ENCODE results near the gene GPN2.
"Not testable (repeated sequence)": the region's sequence is repeated elsewhere in the genome, so short reads cannot be mapped to it uniquely, and the experiment has no call there.

Gene GPN2

GRCh38 chr1:26879793-26880192 is 10.3 kb downstream of the GPN2 start:
- DNase-seq (ENCODE audit: insufficient read length, low spot score): no peak
- TF ChIP-seq PAX5 (IDR thresholded peaks at IDR 0.05; ENCODE audit: insufficient read depth, low read length, severe bottlenecking) (no peak), SPI1 (IDR thresholded peaks at IDR 0.05; ENCODE audit: low read depth, low read length) (no peak), POU2F2 (IDR thresholded peaks at IDR 0.05; ENCODE audit: low read depth, low read length) (no peak), TAF1 (IDR thresholded peaks at IDR 0.05; ENCODE audit: low read depth, low read length) (no peak), POLR2A (IDR thresholded peaks at IDR 0.05; ENCODE audit: low read depth, low read length) (no peak), POLR2AphosphoS5 (IDR thresholded peaks at IDR 0.05; ENCODE audit: low read depth, low read length) (no peak)
- FAIRE-seq: no peak

GRCh38 chr1:26877326-26877725 is 12.8 kb downstream of the GPN2 start:
- FAIRE-seq: no peak
- TF ChIP-seq POU2F2 (IDR thresholded peaks at IDR 0.05; ENCODE audit: low read depth, low read length) (no peak), PAX5 (IDR thresholded peaks at IDR 0.05; ENCODE audit: insufficient read depth, low read length, severe bottlenecking) (no peak), POLR2AphosphoS5 (IDR thresholded peaks at IDR 0.05; ENCODE audit: low read depth, low read length) (no peak), TAF1 (IDR thresholded peaks at IDR 0.05; ENCODE audit: low read depth, low read length) (no peak), POLR2A (IDR thresholded peaks at IDR 0.05; ENCODE audit: low read depth, low read length) (no peak), SPI1 (IDR thresholded peaks at IDR 0.05; ENCODE audit: low read depth, low read length) (no peak)

GRCh38 chr1:26874896-26875295 is 15.2 kb downstream of the GPN2 start:
- TF ChIP-seq POU2F2 (IDR thresholded peaks at IDR 0.05; ENCODE audit: low read depth, low read length): no peak
- TF ChIP-seq SPI1 (IDR thresholded peaks at IDR 0.05; ENCODE audit: low read depth, low read length): no peak
- no peak for TF ChIP-seq POLR2A (IDR thresholded peaks at IDR 0.05; ENCODE audit: low read depth, low read length)
- TF ChIP-seq PAX5 (IDR thresholded peaks at IDR 0.05; ENCODE audit: insufficient read depth, low read length, severe bottlenecking): no peak
- TF ChIP-seq TAF1 (IDR thresholded peaks at IDR 0.05; ENCODE audit: low read depth, low read length): no peak
- TF ChIP-seq POLR2AphosphoS5 (IDR thresholded peaks at IDR 0.05; ENCODE audit: low read depth, low read length): no peak
- no peak for FAIRE-seq

More at GRCh38 chr1:26877326-26877725, 12.8 kb downstream of the GPN2 start:
- no peak for DNase-seq (ENCODE audit: insufficient read length, low spot score)

GRCh38 chr1:26873097-26873496 is 17.0 kb downstream of the GPN2 start:
- not testable (repeated sequence) for DNase-seq (ENCODE audit: insufficient read length, low spot score); FAIRE-seq

More at GRCh38 chr1:26874896-26875295, 15.2 kb downstream of the GPN2 start:
- DNase-seq (ENCODE audit: insufficient read length, low spot score): no peak

GRCh38 chr1:26864610-26865480 is 25.2 kb downstream of the GPN2 start:
- DNase-seq (ENCODE audit: insufficient read length, low spot score) (peak; percentile 90), FAIRE-seq (peak; percentile 99)

GRCh38 chr1:26863685-26864077 is 26.4 kb downstream of the GPN2 start:
- DNase-seq (ENCODE audit: insufficient read length, low spot score) (no peak), FAIRE-seq (peak; percentile 35)
- TF ChIP-seq POLR2A (IDR thresholded peaks at IDR 0.05; ENCODE audit: low read depth, low read length): no peak
- TF ChIP-seq POU2F2 (IDR thresholded peaks at IDR 0.05; ENCODE audit: low read depth, low read length): no peak
- no peak for TF ChIP-seq SPI1 (IDR thresholded peaks at IDR 0.05; ENCODE audit: low read depth, low read length)

More at GRCh38 chr1:26864610-26865480, 25.2 kb downstream of the GPN2 start:
- TF ChIP-seq POLR2A (IDR thresholded peaks at IDR 0.05; ENCODE audit: low read depth, low read length) (peak; percentile 96), PAX5 (IDR thresholded peaks at IDR 0.05; ENCODE audit: insufficient read depth, low read length, severe bottlenecking) (no peak), POLR2AphosphoS5 (IDR thresholded peaks at IDR 0.05; ENCODE audit: low read depth, low read length) (peak; percentile 94), SPI1 (IDR thresholded peaks at IDR 0.05; ENCODE audit: low read depth, low read length) (no peak), TAF1 (IDR thresholded peaks at IDR 0.05; ENCODE audit: low read depth, low read length) (peak; percentile 82), POU2F2 (IDR thresholded peaks at IDR 0.05; ENCODE audit: low read depth, low read length) (peak; percentile 55; the same call in 1 of the 2 replicates)

- TF ChIP-seq PAX5 (IDR thresholded peaks at IDR 0.05; ENCODE audit: insufficient read depth, low read length, severe bottlenecking) (no peak), POLR2AphosphoS5 (IDR thresholded peaks at IDR 0.05; ENCODE audit: low read depth, low read length) (no peak), POU2F2 (IDR thresholded peaks at IDR 0.05; ENCODE audit: low read depth, low read length) (no peak), POLR2A (IDR thresholded peaks at IDR 0.05; ENCODE audit: low read depth, low read length) (no peak), SPI1 (IDR thresholded peaks at IDR 0.05; ENCODE audit: low read depth, low read length) (no peak), TAF1 (IDR thresholded peaks at IDR 0.05; ENCODE audit: low read depth, low read length) (no peak)
- no peak for DNase-seq (ENCODE audit: insufficient read length, low spot score)
These were observed 27.1 kb downstream of the GPN2 start, which contains the start of gene SFN for GRCh38 chr1:26862781-26863684. Gene SFN, plus strand, starts transcription at chr1:26863149. Its CDS starts 64 bp downstream, at chr1:26863213.

GRCh38 chr1:26861889-26862378 is 28.1 kb downstream of the GPN2 start:
- TF ChIP-seq POLR2A (IDR thresholded peaks at IDR 0.05; ENCODE audit: low read depth, low read length) (no peak), POLR2AphosphoS5 (IDR thresholded peaks at IDR 0.05; ENCODE audit: low read depth, low read length) (no peak), POU2F2 (IDR thresholded peaks at IDR 0.05; ENCODE audit: low read depth, low read length) (no peak), PAX5 (IDR thresholded peaks at IDR 0.05; ENCODE audit: insufficient read depth, low read length, severe bottlenecking) (no peak), SPI1 (IDR thresholded peaks at IDR 0.05; ENCODE audit: low read depth, low read length) (no peak), TAF1 (IDR thresholded peaks at IDR 0.05; ENCODE audit: low read depth, low read length) (no peak)
- no peak for FAIRE-seq

More at GRCh38 chr1:26862781-26863684, 27.1 kb downstream of the GPN2 start, which contains the start of gene SFN:
- FAIRE-seq: no peak

GRCh38 chr1:26861286-26861701 is 28.8 kb downstream of the GPN2 start:
- TF ChIP-seq PAX5 (IDR thresholded peaks at IDR 0.05; ENCODE audit: insufficient read depth, low read length, severe bottlenecking) (no peak), POU2F2 (IDR thresholded peaks at IDR 0.05; ENCODE audit: low read depth, low read length) (no peak), POLR2AphosphoS5 (IDR thresholded peaks at IDR 0.05; ENCODE audit: low read depth, low read length) (no peak), TAF1 (IDR thresholded peaks at IDR 0.05; ENCODE audit: low read depth, low read length) (no peak), POLR2A (IDR thresholded peaks at IDR 0.05; ENCODE audit: low read depth, low read length) (no peak), SPI1 (IDR thresholded peaks at IDR 0.05; ENCODE audit: low read depth, low read length) (no peak)
- FAIRE-seq (no peak), DNase-seq (ENCODE audit: insufficient read length, low spot score) (no peak)

More at GRCh38 chr1:26861889-26862378, 28.1 kb downstream of the GPN2 start:
- DNase-seq (ENCODE audit: insufficient read length, low spot score): no peak

All from GM12891 (cell line).